Smooth muscle cell (in vitro differentiated cells): ENCODE data around the gene ZNF407. TPM values are rescaled to one million over a fixed set of nuclear protein-coding genes. Genes with fewer than 3 reads are reported as not detected.
A peak's percentile ranks its signal among the peaks of the same experiment; 100 is the strongest.

Source experiments
- DNase-seq: peaks from one replicate; lab custom pipeline; 2025; ENCODE audit not compliant: unreplicated experiment; lab: John Stamatoyannopoulos, UW
- H2AFZ ChIP-seq: fragments of 200-600 bp; sonication (generic); 2 replicates; pipeline ENCODE4 v1.6.0; 2016; ENCODE audit warnings: antibody characterized with exemption, low read depth, mild to moderate bottlenecking
- H3F3A ChIP-seq: fragments of 200-600 bp; sonication (generic); 2 replicates; pipeline ENCODE4 v1.6.0; 2017; ENCODE audit warnings: antibody characterized with exemption, low read depth
- H3K27ac ChIP-seq: fragments of 200-600 bp; sonication (generic); 2 replicates; pipeline ENCODE4 v1.5.1; 2016; ENCODE audit warnings: low read depth, mild to moderate bottlenecking
- H3K27me3 ChIP-seq: fragments of 200-600 bp; sonication (generic); 2 replicates; pipeline ENCODE4 v1.6.1; 2016; ENCODE audit warnings: low read depth, mild to moderate bottlenecking
- H3K36me3 ChIP-seq: fragments of 200-600 bp; sonication (generic); 2 replicates; pipeline ENCODE4 v1.5.1; 2016; ENCODE audit warnings: low read depth
- H3K4me1 ChIP-seq: fragments of 200-600 bp; sonication (generic); 2 replicates; pipeline ENCODE4 v1.5.1; 2016; ENCODE audit warnings: low read depth
- H3K4me2 ChIP-seq: fragments of 200-600 bp; sonication (generic); 2 replicates; pipeline ENCODE4 v1.6.0; 2016; ENCODE audit warnings: mild to moderate bottlenecking
- H3K4me3 ChIP-seq: fragments of 200-600 bp; sonication (generic); 2 replicates; pipeline ENCODE4 v1.5.1; 2016; ENCODE audit warnings: mild to moderate bottlenecking
- H3K79me2 ChIP-seq: fragments of 200-600 bp; sonication (generic); 2 replicates; pipeline ENCODE4 v1.6.0; 2016; ENCODE audit warnings: low read depth, mild to moderate bottlenecking
- H3K9ac ChIP-seq: fragments of 200-600 bp; sonication (generic); 2 replicates; pipeline ENCODE4 v1.6.0; 2016; ENCODE audit warnings: low read depth
- H3K9me3 ChIP-seq: fragments of 200-600 bp; sonication (generic); replicated peaks from 2 replicates; pipeline ENCODE4 v1.5.1; 2016; ENCODE audit warnings: low read depth
- H4K20me1 ChIP-seq: fragments of 200-600 bp; sonication (generic); 2 replicates; pipeline ENCODE4 v1.6.0; 2016; ENCODE audit warnings: low read depth
- WGBS: methylation state at CpG from one replicate; pipeline ENCODE4 v1.1.7; 2016; ENCODE audit warnings: low lambda C conversion rate; 5-methylcytosine and 5-hydroxymethylcytosine counted together
- polyA plus RNA-seq: library from polyadenylated mRNA; unstranded; fragments of >200 nt; fragmentation: Nextera tagmentation; extraction: Ambion mirVana; gene quantifications from 2 replicates; pipeline ENCODE4 v1.2.1, GENCODE V29; 2016
- total RNA-seq: library from RNA; depleted of rRNA; stranded (reverse); fragments of >200 nt; gene quantifications from 2 replicates; pipeline ENCODE4 v1.2.3, GENCODE V29; 2014
- TF ChIP-seq, protein P1 (sequence below): fragments of 200-600 bp; sonication (generic); IDR thresholded peaks from 2 replicates; pipeline ENCODE4 v1.5.1; 2017; ENCODE audit warnings: borderline replicate concordance, mild to moderate bottlenecking, antibody characterized with exemption; ENCODE audit not compliant: insufficient read depth, poor library complexity, severe bottlenecking

The ZNF407 gene
- total and polyA plus RNA-seq, 2 experiments from 2014 or later, result 4.5 to 11.5 TPM

DNA sequence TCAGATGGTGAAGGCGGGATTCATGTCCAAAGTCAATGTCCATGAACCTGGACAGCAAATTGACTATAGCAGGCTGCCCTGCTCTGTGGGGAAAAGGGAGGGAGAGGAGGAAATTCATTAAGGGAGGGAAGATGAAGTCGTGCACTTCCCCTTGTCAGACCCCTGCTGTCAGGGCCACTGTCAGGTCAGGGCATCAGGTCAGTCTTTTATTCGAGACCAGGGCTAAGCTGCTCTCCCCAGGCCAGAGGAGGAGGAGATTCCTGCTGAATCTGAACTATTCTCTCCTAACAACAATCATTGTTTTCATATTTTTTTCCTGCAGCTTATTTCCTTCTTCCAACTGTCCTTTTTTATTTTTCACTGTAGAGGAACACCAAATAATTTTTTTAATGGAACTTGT lies 46.2 kb upstream of the ZNF407 start:
- no peaks in the 10 kb centered on the region for H4K20me1 ChIP-seq
- no peak overlapping the region for H3K27ac ChIP-seq
- H3K79me2 ChIP-seq, result no peaks in the 10 kb centered on the region
- H3K4me3 ChIP-seq, result no peak overlapping the region
- no peaks in the 10 kb centered on the region for H3K4me1 ChIP-seq
- H3K9ac ChIP-seq, result no peak overlapping the region
- H3F3A ChIP-seq, result no peaks in the 10 kb centered on the region
- H3K4me2 ChIP-seq, result no peak overlapping the region
- DNase-seq, result no peak
- peaks cover 7% of the 10 kb centered on the region for H3K9me3 ChIP-seq
- H3K27me3 ChIP-seq, result peaks cover 14% of the 10 kb centered on the region
- TF ChIP-seq, protein P1, sequence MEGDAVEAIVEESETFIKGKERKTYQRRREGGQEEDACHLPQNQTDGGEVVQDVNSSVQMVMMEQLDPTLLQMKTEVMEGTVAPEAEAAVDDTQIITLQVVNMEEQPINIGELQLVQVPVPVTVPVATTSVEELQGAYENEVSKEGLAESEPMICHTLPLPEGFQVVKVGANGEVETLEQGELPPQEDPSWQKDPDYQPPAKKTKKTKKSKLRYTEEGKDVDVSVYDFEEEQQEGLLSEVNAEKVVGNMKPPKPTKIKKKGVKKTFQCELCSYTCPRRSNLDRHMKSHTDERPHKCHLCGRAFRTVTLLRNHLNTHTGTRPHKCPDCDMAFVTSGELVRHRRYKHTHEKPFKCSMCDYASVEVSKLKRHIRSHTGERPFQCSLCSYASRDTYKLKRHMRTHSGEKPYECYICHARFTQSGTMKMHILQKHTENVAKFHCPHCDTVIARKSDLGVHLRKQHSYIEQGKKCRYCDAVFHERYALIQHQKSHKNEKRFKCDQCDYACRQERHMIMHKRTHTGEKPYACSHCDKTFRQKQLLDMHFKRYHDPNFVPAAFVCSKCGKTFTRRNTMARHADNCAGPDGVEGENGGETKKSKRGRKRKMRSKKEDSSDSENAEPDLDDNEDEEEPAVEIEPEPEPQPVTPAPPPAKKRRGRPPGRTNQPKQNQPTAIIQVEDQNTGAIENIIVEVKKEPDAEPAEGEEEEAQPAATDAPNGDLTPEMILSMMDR, result no peak
- 62% methylated on average over 3 of the region's 3 CpGs for WGBS
- H3K36me3 ChIP-seq, result no peaks in the 10 kb centered on the region
- H2AFZ ChIP-seq, result no peak overlapping the region

DNA sequence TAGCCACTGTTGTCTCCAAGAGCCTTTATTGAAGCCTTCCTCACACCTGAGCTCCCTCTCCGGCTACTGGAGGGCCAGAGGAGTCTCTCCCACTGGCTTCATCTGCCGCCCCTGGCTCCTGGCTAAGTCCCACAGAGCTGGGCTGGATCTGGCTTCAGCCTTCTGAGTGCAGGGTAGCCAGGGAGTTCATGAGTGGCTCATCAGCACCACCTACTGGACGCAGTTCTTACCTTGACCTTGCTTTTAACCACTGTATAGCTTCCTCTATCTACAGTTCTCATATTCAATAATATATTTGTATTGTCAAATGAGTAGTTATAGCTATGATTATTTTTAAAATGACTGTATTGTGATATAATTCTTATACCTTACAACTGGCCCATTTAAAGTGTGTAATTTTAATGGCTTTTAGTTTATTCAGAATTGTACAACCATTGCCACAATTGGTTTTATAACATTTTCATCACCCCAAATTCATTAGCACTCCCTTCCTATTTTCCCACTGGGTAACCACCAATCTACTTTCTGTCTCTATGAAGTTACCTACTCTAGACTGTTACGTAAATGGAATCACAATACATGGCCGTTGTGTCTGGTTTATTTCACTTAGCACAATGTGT lies 45.6 kb upstream of the ZNF407 start:
- TF ChIP-seq, protein P1, result peak; percentile 80
- H3K9me3 ChIP-seq, result peaks cover 7% of the 10 kb centered on the region
- 37% methylated on average over 5 of the region's 5 CpGs for WGBS
- H3K4me2 ChIP-seq, result no peak overlapping the region
- H3K79me2 ChIP-seq, result no peaks in the 10 kb centered on the region
- H4K20me1 ChIP-seq, result no peaks in the 10 kb centered on the region
- H3K9ac ChIP-seq, result no peak overlapping the region
- H3F3A ChIP-seq, result no peaks in the 10 kb centered on the region
- no peaks in the 10 kb centered on the region for H3K36me3 ChIP-seq
- H3K27me3 ChIP-seq, result peaks cover 14% of the 10 kb centered on the region
- no peaks in the 10 kb centered on the region for H3K4me1 ChIP-seq
- no peak overlapping the region for H2AFZ ChIP-seq
- no peak overlapping the region for H3K27ac ChIP-seq
- peak; percentile 6 for DNase-seq
- no peak overlapping the region for H3K4me3 ChIP-seq

DNA sequence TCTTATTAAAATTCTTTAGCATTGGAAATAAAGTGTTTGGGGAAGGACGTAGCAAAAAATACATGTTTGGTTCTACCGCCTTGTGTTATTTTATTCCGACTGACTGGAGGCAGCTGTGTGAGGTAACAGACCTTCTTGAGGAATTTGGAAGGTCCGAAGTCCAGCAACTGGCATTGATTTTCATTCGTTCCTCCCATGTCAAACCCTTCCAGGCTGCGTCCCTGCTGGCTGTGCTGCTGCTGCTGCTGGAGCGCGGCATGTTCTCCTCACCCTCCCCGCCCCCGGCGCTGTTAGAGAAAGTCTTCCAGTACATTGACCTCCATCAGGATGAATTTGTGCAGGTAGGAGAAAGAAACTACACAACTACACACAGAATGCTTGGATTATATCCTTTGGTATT lies 41.5 kb upstream of the ZNF407 start:
- H3K9ac ChIP-seq, result no peak overlapping the region
- H3K9me3 ChIP-seq, result no peaks in the 10 kb centered on the region
- H3K4me1 ChIP-seq, result no peaks in the 10 kb centered on the region
- H3K36me3 ChIP-seq, result no peaks in the 10 kb centered on the region
- H3K4me2 ChIP-seq, result no peak overlapping the region
- H3K79me2 ChIP-seq, result no peaks in the 10 kb centered on the region
- TF ChIP-seq, protein P1, result no peak
- H3F3A ChIP-seq, result no peaks in the 10 kb centered on the region
- WGBS, result 90% methylated on average over 11 of the region's 11 CpGs
- H4K20me1 ChIP-seq, result no peaks in the 10 kb centered on the region
- no peak overlapping the region for H3K27ac ChIP-seq
- H2AFZ ChIP-seq, result no peak overlapping the region
- H3K4me3 ChIP-seq, result no peak overlapping the region
- peaks cover 14% of the 10 kb centered on the region for H3K27me3 ChIP-seq
- no peak for DNase-seq

DNA sequence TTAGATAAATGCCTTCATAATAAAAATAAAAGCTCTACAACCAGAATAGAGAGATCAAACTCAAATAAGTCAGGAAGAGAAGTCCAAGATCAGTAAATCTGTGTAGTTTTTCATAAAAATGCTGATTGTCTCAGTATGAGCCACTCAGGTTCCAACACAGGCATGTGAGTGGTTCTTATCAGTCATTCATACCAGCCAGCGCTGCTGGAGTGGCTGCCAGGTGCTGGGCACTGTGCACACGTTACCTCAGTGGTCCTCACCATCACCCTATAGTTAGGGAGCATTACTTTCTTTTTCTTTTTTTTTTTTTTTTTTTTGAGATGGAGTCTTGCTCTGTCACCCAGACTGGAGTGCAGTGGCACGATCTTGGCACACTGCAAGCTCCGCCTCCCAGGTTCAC lies 39.6 kb upstream of the ZNF407 start:
- no peaks in the 10 kb centered on the region for H3K79me2 ChIP-seq
- H2AFZ ChIP-seq, result no peak overlapping the region
- H3K36me3 ChIP-seq, result no peaks in the 10 kb centered on the region
- no peak overlapping the region for H3K4me3 ChIP-seq
- DNase-seq, result no peak
- no peak overlapping the region for H3K4me2 ChIP-seq
- TF ChIP-seq, protein P1, result no peak
- no peak overlapping the region for H3K27ac ChIP-seq
- no peaks in the 10 kb centered on the region for H3F3A ChIP-seq
- WGBS, result 86% methylated on average over 4 of the region's 4 CpGs
- no peaks in the 10 kb centered on the region for H3K9me3 ChIP-seq
- no peak overlapping the region for H3K9ac ChIP-seq
- no peaks in the 10 kb centered on the region for H3K4me1 ChIP-seq
- no peaks in the 10 kb centered on the region for H4K20me1 ChIP-seq
- H3K27me3 ChIP-seq, result peaks cover 14% of the 10 kb centered on the region
